Fibroblast of the aortic adventitia (primary cell): Measurements from ENCODE around the gene A2ML1. TPM values are rescaled to one million over a fixed set of nuclear protein-coding genes. Genes with fewer than 3 reads are reported as not detected.

Source experiments
- DNase-seq: peaks from one replicate; pipeline ENCODE4 v3.0.0-alpha.2; 2010; ENCODE audit warnings: low read depth
- H3K4me3 ChIP-seq: 2 replicates; pipeline ENCODE4 v1.5.1; 2011; ENCODE audit warnings: low read depth, mild to moderate bottlenecking, control low read depth, low read length, moderate library complexity
- CTCF ChIP-seq: IDR thresholded peaks from 2 replicates; pipeline ENCODE4 v1.5.1; 2011; ENCODE audit warnings: mild to moderate bottlenecking, low read length, control low read depth, inconsistent platforms; ENCODE audit not compliant: insufficient read depth
- total RNA-seq: library from RNA; depleted of rRNA; stranded (reverse); fragments of >200 nt; gene quantifications from 2 replicates; pipeline ENCODE4 v1.2.3, GENCODE V29; 2012; ENCODE audit warnings: low replicate concordance

A2ML1 gene
- total RNA-seq, 1 donor = under 0.01 TPM

- H3K4me3 ChIP-seq = no peak overlapping the region
- no peak for TF ChIP-seq CTCF
- no peak for DNase-seq
Observed at GRCh38 chr12:8909752-8910151, 87.3 kb downstream of the A2ML1 start.

GRCh38 chr12:8911606-8912268 lies 89.3 kb downstream of the A2ML1 start:
- H3K4me3 ChIP-seq = no peak overlapping the region
- no peak for DNase-seq
- TF ChIP-seq CTCF = no peak

- peak overlapping the region; percentile 15 for H3K4me3 ChIP-seq
- peak; percentile 14 for TF ChIP-seq CTCF
- no peak for DNase-seq
Observed at GRCh38 chr12:8912914-8913313, 90.5 kb downstream of the A2ML1 start.

- no peak for DNase-seq
- peak overlapping the region; percentile 73 for H3K4me3 ChIP-seq
- no peak for TF ChIP-seq CTCF
Observed at GRCh38 chr12:8913702-8914032, 91.2 kb downstream of the A2ML1 start.

GRCh38 chr12:8914033-8914715 lies 91.8 kb downstream of the A2ML1 start, which contains the start of gene PHC1:
PHC1 (plus strand) TSS chr12:8914509; CDS start chr12:8917678, 3,169 bp downstream.
- H3K4me3 ChIP-seq = peak within 1 kb of the TSS; percentile 90
- DNase-seq = peak; percentile 72
- TF ChIP-seq CTCF = peak; percentile 67

GRCh38 chr12:8914716-8915526 lies 92.5 kb downstream of the A2ML1 start:
- TF ChIP-seq CTCF = no peak
- peak; percentile 34 for DNase-seq
- H3K4me3 ChIP-seq = peak overlapping the region; percentile 90
